Hepatic stellate cell (primary cell): ENCODE data around the gene C4orf33.
"Not testable (repeated sequence)": the region's sequence is repeated elsewhere in the genome, so short reads cannot be mapped to it uniquely, and the experiment has no call there.

Experiments
- DNase-seq: peaks from one replicate; pipeline ENCODE4 v3.0.0; 2011; ENCODE audit warnings: low spot score

C4orf33 gene

GRCh38 chr4:129095811-129096454 lies at the start of gene C4orf33:
Gene C4orf33 (plus strand): TSS chr4:129096152. CDS start chr4:129102611, 6,459 bp downstream.
- peak; percentile 34 for DNase-seq

- no peak for DNase-seq
Measured at GRCh38 chr4:129059028-129059427, 36.9 kb upstream of the C4orf33 start.

GRCh38 chr4:129062580-129062979 lies 33.4 kb upstream of the C4orf33 start:
- no peak for DNase-seq

GRCh38 chr4:129063640-129064039 lies 32.3 kb upstream of the C4orf33 start:
- DNase-seq = no peak

GRCh38 chr4:129064717-129065116 lies 31.2 kb upstream of the C4orf33 start:
- DNase-seq = no peak

GRCh38 chr4:129069537-129069936 lies 26.4 kb upstream of the C4orf33 start:
- DNase-seq = not testable (repeated sequence)

GRCh38 chr4:129077326-129077725 lies 18.6 kb upstream of the C4orf33 start:
- no peak for DNase-seq

- DNase-seq = no peak
Measured at GRCh38 chr4:129080129-129080528, 15.8 kb upstream of the C4orf33 start.

- no peak for DNase-seq
Measured at GRCh38 chr4:129082302-129082701, 13.7 kb upstream of the C4orf33 start.

- DNase-seq = no peak
Measured at GRCh38 chr4:129085472-129085871, 10.5 kb upstream of the C4orf33 start.

GRCh38 chr4:129087516-129087915 lies 8.4 kb upstream of the C4orf33 start:
- no peak for DNase-seq

- peak; percentile 12 for DNase-seq
Measured at GRCh38 chr4:129092631-129093190, 3.2 kb upstream of the C4orf33 start.

- DNase-seq = peak; percentile 91
Measured at GRCh38 chr4:129093191-129093920, 2.6 kb upstream of the C4orf33 start, which contains the start of gene SCLT1. Gene SCLT1 (minus strand): TSS chr4:129093539. CDS start chr4:129093103, 436 bp downstream.

- DNase-seq = no peak
Measured at GRCh38 chr4:129094347-129094746, 1.6 kb upstream of the C4orf33 start.

GRCh38 chr4:129098531-129099001 lies 2.6 kb downstream of the C4orf33 start:
- no peak for DNase-seq

GRCh38 chr4:129109965-129110824 lies 14.2 kb downstream of the C4orf33 start:
- DNase-seq = no peak

GRCh38 chr4:129110931-129111330 lies 15.0 kb downstream of the C4orf33 start:
- no peak for DNase-seq

- DNase-seq = no peak
Measured at GRCh38 chr4:129111919-129112318, 16.0 kb downstream of the C4orf33 start.

- DNase-seq = no peak
Measured at GRCh38 chr4:129113434-129113833, 17.5 kb downstream of the C4orf33 start.

- DNase-seq = no peak
Measured at GRCh38 chr4:129113919-129114318, 18.0 kb downstream of the C4orf33 start.

- DNase-seq = no peak
Measured at GRCh38 chr4:129117705-129118104, 21.8 kb downstream of the C4orf33 start.

- not testable (repeated sequence) for DNase-seq
Measured at GRCh38 chr4:129126614-129127013, 30.7 kb downstream of the C4orf33 start.
